ENCODE measurements around the gene ZNF79. TPM values are rescaled to one million over a fixed set of nuclear protein-coding genes. Genes with fewer than 3 reads are reported as not detected.

Gene ZNF79
- total and polyA plus RNA-seq, 2 donors from 2014 or later = 2.1 to 9.1 TPM

- peak in 1 of 5 donors; percentile 11 for DNase-seq
- Histone ChIP-seq H3K27ac (ENCODE audit: low read depth in 2 of 2, low read length in 2 of 2) (no peak overlapping the region), H3K27me3 (ENCODE audit: control insufficient read depth, insufficient read depth, low read length) (no peaks in the 10 kb centered on the region), H3K36me3 (ENCODE audit: control insufficient read depth in 2 of 3, insufficient read depth in 3 of 3, low read length in 3 of 3) (no peaks in the 10 kb centered on the region), H3K9me3 (ENCODE audit: control insufficient read depth in 2 of 3, insufficient read depth in 1 of 3, low read length in 3 of 3) (no peaks in the 10 kb centered on the region), H3K9ac (ENCODE audit: low read length in 3 of 3) (no peak overlapping the region), H3K4me3 (ENCODE audit: low read length in 3 of 3) (no peak overlapping the region), H3K4me1 (ENCODE audit: control insufficient read depth in 2 of 3, insufficient read depth in 2 of 3, low read depth in 1 of 3, low read length in 3 of 3) (no peaks in the 10 kb centered on the region)
- FAIRE-seq = no peak
- intact Hi-C loops (cut with DNase I) = no loop called here
- no peak for TF ChIP-seq CTCF (IDR thresholded peaks at IDR 0.05; ENCODE audit: borderline replicate concordance, extremely low read depth, insufficient read depth)
These were observed 40.0 kb upstream of the ZNF79 start for GRCh38 chr9:127384016-127384730.

GRCh38 chr9:127384901-127385300, 39.3 kb upstream of the ZNF79 start:
- H3K27me3 ChIP-seq (ENCODE audit: control insufficient read depth, insufficient read depth, low read length) = no peaks in the 10 kb centered on the region
- no peaks in the 10 kb centered on the region for H3K36me3 ChIP-seq (ENCODE audit: control insufficient read depth in 2 of 3, insufficient read depth in 3 of 3, low read length in 3 of 3)
- no peak for TF ChIP-seq CTCF (IDR thresholded peaks at IDR 0.05; ENCODE audit: borderline replicate concordance, extremely low read depth, insufficient read depth)
- peak in 1 of 5 donors; percentile 23 for DNase-seq
- H3K9me3 ChIP-seq (ENCODE audit: control insufficient read depth in 2 of 3, insufficient read depth in 1 of 3, low read length in 3 of 3) = no peaks in the 10 kb centered on the region
- no peak for FAIRE-seq
- intact Hi-C loops (cut with DNase I) = no loop called here
- H3K9ac ChIP-seq (ENCODE audit: low read length in 3 of 3) = no peak overlapping the region
- H3K4me1 ChIP-seq (ENCODE audit: control insufficient read depth in 2 of 3, insufficient read depth in 2 of 3, low read depth in 1 of 3, low read length in 3 of 3) = no peaks in the 10 kb centered on the region
- no peak overlapping the region for H3K27ac ChIP-seq (ENCODE audit: low read depth in 2 of 2, low read length in 2 of 2)
- no peak overlapping the region for H3K4me3 ChIP-seq (ENCODE audit: low read length in 3 of 3)

- intact Hi-C loops (cut with DNase I) = no loop called here
- FAIRE-seq = no peak
These were observed 37.9 kb upstream of the ZNF79 start for GRCh38 chr9:127386249-127386648.

More at GRCh38 chr9:127386249-127386648, 37.9 kb upstream of the ZNF79 start:
- no peak overlapping the region for H3K27ac ChIP-seq (ENCODE audit: low read depth in 2 of 2, low read length in 2 of 2)
- H3K4me3 ChIP-seq (ENCODE audit: low read length in 3 of 3) = no peak overlapping the region
- TF ChIP-seq CTCF (IDR thresholded peaks at IDR 0.05; ENCODE audit: borderline replicate concordance, extremely low read depth, insufficient read depth) = no peak
- no peak overlapping the region for H3K9ac ChIP-seq (ENCODE audit: low read length in 3 of 3)
- no peaks in the 10 kb centered on the region for H3K36me3 ChIP-seq (ENCODE audit: control insufficient read depth in 2 of 3, insufficient read depth in 3 of 3, low read length in 3 of 3)
- no peaks in the 10 kb centered on the region for H3K9me3 ChIP-seq (ENCODE audit: control insufficient read depth in 2 of 3, insufficient read depth in 1 of 3, low read length in 3 of 3)
- peak in 1 of 5 donors; percentile 9 for DNase-seq
- H3K27me3 ChIP-seq (ENCODE audit: control insufficient read depth, insufficient read depth, low read length) = no peaks in the 10 kb centered on the region
- no peaks in the 10 kb centered on the region for H3K4me1 ChIP-seq (ENCODE audit: control insufficient read depth in 2 of 3, insufficient read depth in 2 of 3, low read depth in 1 of 3, low read length in 3 of 3)
